GM18511 (cell line): ENCODE measurements around the gene INPP4B.
"Not testable (repeated sequence)": the region's sequence is repeated elsewhere in the genome, so short reads cannot be mapped to it uniquely, and the experiment has no call there.

Source experiments
- ATAC-seq: cut with Tn5 transposase; IDR thresholded peaks from one replicate; pipeline ENCODE4 v1.9.1; 2021; ENCODE audit warnings: mild to moderate bottlenecking, moderate library complexity; ENCODE audit not compliant: unreplicated experiment

INPP4B gene

DNA sequence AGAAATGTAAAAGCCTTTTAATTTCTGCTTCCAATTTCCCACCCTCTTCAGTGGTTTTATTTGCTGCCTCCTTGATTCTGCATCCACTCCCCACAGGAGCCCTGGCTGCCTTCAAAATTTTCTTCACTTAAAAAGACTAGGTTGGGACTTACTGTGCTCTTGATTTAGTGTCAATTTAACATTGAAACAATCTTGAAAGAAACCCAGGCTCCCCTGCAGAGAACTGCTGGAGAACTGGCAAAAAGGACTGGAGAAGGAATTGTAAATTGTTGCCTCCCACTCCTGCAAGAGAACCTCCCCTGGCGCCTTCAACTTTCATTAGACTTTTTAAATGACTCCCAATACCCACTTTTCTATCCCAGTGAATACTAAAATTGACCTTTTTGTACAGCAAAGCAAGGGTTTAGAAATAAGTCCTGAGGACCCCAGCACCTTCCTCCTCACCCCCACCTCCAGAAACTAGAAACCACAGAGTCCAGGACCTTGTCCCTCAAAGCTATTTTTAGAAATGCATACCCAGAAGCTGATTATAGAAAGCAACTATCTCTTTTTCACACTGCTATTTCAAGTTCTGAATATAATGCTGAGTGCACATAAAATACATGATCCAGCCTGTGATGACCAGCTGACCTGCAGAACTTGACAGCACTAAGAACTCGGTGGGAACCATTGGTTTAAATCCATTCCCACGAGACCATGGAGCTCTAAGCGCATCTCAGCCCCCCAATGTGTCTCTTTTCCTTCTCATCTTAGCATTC, 155.5 kb downstream of the INPP4B start:
- no peak for ATAC-seq

GRCh38 chr4:142687547-142688275, 158.4 kb downstream of the INPP4B start:
- no peak for ATAC-seq

DNA sequence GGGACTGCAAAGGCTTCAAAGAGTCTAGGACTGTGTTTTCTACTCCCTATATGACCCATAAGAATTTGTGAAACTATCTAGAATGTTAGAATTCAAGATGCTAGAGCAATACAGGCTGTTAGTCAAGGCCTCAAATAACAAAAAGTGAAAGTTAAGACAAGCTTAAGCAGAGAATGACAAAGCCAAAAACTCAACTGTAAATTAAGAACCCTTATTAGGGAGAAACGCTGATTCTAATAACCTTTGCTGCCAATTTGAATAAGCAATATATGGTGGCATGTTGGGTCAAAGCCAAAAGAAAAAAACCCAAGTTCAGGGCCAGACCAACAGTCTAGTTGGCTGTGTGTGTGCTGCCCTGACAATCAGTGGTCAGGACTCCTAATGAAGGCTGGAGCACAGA, 160.0 kb downstream of the INPP4B start:
- no peak for ATAC-seq

DNA sequence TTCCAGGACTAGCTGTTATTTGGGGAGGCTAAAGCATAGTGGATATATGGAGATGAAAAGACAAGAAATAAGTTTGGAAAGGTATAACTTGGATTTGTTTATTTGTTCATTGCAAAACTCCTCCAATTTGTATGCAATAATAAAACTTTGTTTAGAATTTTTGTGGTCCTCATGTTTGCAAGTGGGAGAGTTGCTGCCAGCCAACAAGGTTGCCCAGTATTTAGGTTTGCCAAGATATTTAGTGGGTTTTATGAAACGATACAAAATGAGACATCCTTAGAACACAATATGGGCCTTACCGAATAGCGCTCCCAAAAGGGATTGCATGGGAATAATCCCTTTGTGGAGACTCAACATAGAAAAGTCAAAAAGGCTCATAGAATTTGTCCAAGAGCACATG, 162.1 kb downstream of the INPP4B start:
- no peak for ATAC-seq

DNA sequence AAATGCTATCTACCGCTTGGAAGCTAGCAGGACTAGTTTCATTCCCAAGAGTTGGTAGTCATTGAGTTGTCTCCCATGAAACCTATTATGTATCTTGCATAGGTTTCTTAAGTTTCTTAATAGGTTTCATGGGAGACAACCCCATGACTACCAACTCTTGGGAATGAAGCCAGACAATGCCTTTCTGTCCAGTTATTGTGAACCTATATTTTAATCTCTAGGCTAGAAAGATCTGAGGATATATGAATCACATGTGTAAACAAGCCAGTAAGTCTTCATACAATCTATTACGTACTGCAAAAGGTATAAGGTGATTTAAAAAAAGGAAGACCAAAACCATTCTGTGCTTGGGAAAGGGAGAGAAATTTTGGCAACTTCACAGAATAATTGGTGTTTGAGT, 162.6 kb downstream of the INPP4B start:
- ATAC-seq: no peak

DNA sequence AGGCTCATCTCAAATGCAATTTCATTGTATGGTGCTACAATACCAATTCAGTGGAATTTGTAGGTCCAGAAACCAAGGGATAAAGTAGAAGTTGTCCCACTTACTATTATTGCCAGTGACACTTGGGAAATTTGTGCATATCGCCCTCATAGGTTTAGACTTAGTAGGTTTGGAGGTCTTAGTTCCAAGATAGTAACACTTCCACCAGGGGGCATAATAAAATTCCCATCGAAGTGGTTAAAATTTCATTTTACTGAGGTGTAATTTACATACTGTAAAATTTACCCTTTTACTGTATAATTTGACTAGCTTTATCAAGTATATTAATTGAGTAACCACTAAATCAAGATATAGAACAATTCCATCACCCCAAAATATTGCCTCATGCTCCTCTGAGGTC, 174.6 kb downstream of the INPP4B start:
- no peak for ATAC-seq

DNA sequence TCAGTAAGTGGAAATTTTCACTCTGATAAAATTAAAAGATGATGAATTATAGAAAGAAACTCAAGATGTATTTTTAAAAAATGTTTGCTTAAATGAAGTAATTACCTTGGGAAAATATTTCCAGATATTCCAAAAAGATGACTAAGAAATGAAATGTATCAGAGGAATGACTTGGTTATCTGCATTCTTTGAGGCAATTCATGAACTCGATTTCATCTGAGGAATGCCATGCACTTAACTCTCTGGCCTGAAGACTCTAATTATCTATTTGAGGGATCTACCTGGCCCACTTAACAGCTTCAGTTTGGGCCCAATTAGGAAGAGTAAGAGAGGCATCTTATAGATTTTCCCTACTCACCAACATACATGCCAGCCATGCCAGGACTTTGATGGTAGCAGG, 182.3 kb downstream of the INPP4B start:
- no peak for ATAC-seq

- no peak for ATAC-seq
Observed at GRCh38 chr4:142660728-142661127, 185.4 kb downstream of the INPP4B start.

GRCh38 chr4:142656178-142656577, 189.9 kb downstream of the INPP4B start:
- ATAC-seq: no peak

GRCh38 chr4:142648378-142648777, 197.7 kb downstream of the INPP4B start:
- no peak for ATAC-seq

DNA sequence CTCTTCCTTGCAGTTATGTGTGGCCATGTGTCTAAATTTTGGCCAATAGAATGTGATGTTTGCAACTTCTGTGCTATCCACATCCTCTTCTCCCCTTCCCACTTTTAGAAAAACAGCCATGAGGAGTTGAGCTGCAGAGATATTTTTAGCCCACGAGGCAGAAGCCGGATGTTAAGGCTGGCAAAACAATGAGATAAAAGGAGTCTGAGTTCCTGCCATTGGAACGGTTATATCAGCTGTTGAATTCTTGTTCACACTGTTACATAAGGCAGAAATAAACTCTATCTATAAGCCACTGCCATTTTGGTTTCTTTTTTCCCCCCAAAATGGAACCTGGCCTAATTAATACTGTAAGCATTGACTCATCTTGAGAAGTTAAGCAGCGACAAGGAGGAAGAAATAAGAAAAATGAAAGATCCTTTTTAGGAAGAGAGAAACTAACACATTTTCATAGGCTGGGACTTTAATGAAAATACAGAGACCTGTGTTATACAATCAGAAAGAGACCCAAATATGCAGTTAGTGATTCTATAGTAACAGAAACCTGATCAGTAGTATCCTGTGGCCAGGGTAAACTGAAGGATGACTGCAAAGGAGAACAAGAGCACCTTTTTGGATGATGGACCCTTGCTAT, 200.5 kb downstream of the INPP4B start:
- peak; percentile 71 for ATAC-seq

DNA sequence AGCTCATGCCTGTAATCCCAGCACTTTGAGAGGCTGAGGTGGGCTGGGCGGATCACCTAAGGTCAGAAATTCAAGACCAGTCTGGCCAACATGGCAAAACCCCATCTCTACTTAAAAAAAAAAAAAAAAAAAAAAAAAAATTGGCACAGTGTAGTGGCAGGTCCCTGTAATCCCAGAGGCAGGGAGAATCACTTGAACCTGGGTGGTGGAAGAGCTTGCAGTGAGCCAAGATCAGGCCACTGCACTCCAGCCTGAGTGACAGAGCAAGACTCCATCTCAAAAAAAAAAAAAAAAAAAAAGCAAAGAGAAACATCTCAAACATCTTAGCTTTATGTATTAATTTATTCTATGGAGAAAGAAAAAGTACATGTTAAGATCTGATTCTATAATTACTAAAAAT, 201.5 kb downstream of the INPP4B start:
- ATAC-seq: not testable (repeated sequence)

DNA sequence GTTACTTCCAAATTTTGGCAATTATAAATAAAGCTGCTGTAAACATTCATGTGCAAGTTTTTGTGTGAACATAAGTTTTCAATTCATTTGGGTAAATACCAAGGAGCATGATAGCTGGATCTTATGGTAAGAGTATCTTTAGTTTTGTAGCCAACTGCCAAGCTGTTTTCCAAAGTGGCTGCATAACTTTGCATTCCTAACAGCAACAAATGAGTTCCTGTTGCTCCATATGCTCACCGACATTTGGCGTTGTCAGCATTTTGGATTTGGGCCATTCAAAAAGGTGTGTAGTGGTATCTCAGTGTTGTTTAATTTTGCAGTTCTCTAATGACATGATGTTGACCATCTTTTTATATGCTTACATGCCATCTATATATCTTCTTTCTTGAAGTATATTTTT, 208.5 kb downstream of the INPP4B start:
- ATAC-seq: no peak

GRCh38 chr4:142631836-142632235, 214.3 kb downstream of the INPP4B start:
- no peak for ATAC-seq

GRCh38 chr4:142615324-142615665, 230.8 kb downstream of the INPP4B start:
- no peak for ATAC-seq

GRCh38 chr4:142614621-142615323, 231.3 kb downstream of the INPP4B start:
- ATAC-seq: no peak

GRCh38 chr4:142607976-142608375, 238.1 kb downstream of the INPP4B start:
- no peak for ATAC-seq

GRCh38 chr4:142600952-142601351, 245.1 kb downstream of the INPP4B start:
- ATAC-seq: no peak

GRCh38 chr4:142598132-142598531, 248.0 kb downstream of the INPP4B start:
- no peak for ATAC-seq

DNA sequence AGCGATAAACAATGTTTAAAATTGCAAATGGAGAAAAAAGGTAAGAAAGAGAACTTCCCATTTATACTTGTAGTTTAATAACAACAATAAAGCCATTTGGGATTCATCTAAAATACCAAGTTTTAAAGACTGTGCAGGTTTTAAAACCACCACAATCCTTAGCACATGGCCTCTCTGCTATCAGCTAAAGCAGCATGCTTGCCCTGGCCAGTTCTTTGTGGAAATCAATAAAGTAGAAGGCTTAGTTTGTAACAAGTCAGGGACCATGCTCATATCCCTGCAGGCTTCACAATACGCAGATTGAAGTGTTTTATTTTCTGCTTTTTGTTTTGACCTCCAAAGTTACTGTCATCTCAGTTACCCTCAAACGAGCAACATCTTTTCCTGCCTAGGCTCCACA, 249.5 kb downstream of the INPP4B start:
- no peak for ATAC-seq

DNA sequence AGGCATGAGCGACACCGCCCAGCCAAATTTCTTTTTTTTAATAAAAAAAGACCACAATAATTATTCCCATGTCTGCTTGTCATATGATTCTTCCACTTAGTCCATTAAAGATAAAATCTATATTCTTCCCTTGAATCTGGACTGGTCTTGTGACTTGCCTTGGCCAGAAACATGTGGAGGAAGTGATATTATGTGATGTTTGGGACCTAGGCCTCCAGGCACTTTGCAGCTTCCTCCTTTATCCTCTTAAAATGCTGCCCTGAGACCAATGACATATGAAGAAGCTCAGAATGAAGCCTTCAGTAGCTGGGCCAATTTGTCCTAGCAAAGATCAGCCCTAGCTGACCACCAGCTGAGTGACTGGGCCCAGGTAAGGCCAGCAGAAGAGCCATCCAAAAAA, 250.0 kb downstream of the INPP4B start:
- ATAC-seq: no peak
